Endothelial cell of umbilical vein (primary cell): ENCODE data around the gene SSH2. TPM values are rescaled to one million over a fixed set of nuclear protein-coding genes. Genes with fewer than 3 reads are reported as not detected.

ENCODE experiments used
- BruUV-seq: library from RNA; stranded (reverse); fragments of 400-500 nt; replicated peaks from 2 replicates; lab custom pipeline; 2021; lab: Mats Ljungman, UMichigan
- CTCF ChIA-PET: fragments of 300-600, 350-600 bp; sonication (Branson Sonifier 250); formaldehyde crosslinking; loops from one replicate; lab custom pipeline; 2021; ENCODE audit warnings: antibody characterized with exemption, inconsistent platforms; lab: Charles Lee
- POLR2A ChIA-PET: fragments of 300-600, 350-600 bp; sonication (Branson Sonifier 250); formaldehyde crosslinking; loops from one replicate; lab custom pipeline; 2021; ENCODE audit warnings: antibody characterized with exemption, inconsistent platforms; lab: Charles Lee
- DNase-seq: peaks from one replicate; pipeline ENCODE4 v3.0.0-alpha.2; 2011; ENCODE audit warnings: low read depth, low spot score
- FAIRE-seq: peaks from 2 replicates; lab custom pipeline; 2011; peaks lifted over from hg19 to GRCh38; lab: Jason Lieb, UNC
- H2AFZ ChIP-seq: 2 replicates; pipeline ENCODE4 v1.6.0; 2012; ENCODE audit warnings: low read depth, low read length, control low read depth, inconsistent platforms
- H3K27ac ChIP-seq: 2 replicates; pipeline ENCODE4 v1.5.1; 2011; ENCODE audit warnings: low read depth, mild to moderate bottlenecking, control low read depth, low read length, moderate library complexity; ENCODE audit not compliant: insufficient read depth
- H3K27me3 ChIP-seq, 2 experiments: 2 replicates each; pipeline versions ENCODE4 v1.6.0 to v1.6.1; 2011; ENCODE audit warnings: low read length in 2 of 2, mixed read lengths in 1 of 2; ENCODE audit not compliant: control insufficient read depth in 2 of 2, insufficient read depth in 2 of 2
- H3K36me3 ChIP-seq, 2 experiments: 2 replicates in 1 of 2; 3 replicates in 1 of 2; pipeline ENCODE4 v1.5.1; 2011; ENCODE audit warnings: low read length in 2 of 2, mild to moderate bottlenecking in 1 of 2, moderate library complexity in 1 of 2; ENCODE audit not compliant: control insufficient read depth in 2 of 2, insufficient read depth in 2 of 2; ENCODE audit errors: extremely low read depth in 1 of 2
- H3K4me1 ChIP-seq: 3 replicates; pipeline ENCODE4 v1.5.1; 2011; ENCODE audit warnings: mild to moderate bottlenecking, low read length; ENCODE audit not compliant: control insufficient read depth, insufficient read depth; ENCODE audit errors: extremely low read depth
- H3K4me2 ChIP-seq: 2 replicates; pipeline ENCODE4 v1.6.1; 2011; ENCODE audit warnings: low read length, control low read depth, mixed read lengths; ENCODE audit not compliant: insufficient read depth
- H3K4me3 ChIP-seq, 3 experiments: fragments of 200-600 bp in 1 of 3; sonication (generic), shearing (Covaris generic) in 1 of 3; replicated peaks in 1 of 3; 2 replicates each; pipeline ENCODE4 v1.5.1; 2011 to 2016; ENCODE audit warnings: control low read depth in 3 of 3, low read length in 3 of 3, mild to moderate bottlenecking in 2 of 3, inconsistent platforms in 1 of 3, low read depth in 1 of 3, moderate library complexity in 1 of 3; ENCODE audit not compliant: insufficient read depth in 1 of 3
- H3K79me2 ChIP-seq: 2 replicates; pipeline ENCODE4 v1.6.0; 2012; ENCODE audit warnings: low read length, inconsistent platforms; ENCODE audit not compliant: control insufficient read depth, insufficient read depth
- H3K9ac ChIP-seq: replicated peaks from 2 replicates; pipeline ENCODE3; 2011; ENCODE audit warnings: low read length, control low read depth; ENCODE audit not compliant: insufficient read depth; ENCODE audit errors: extremely low read depth
- H3K9me1 ChIP-seq: replicated peaks from 3 replicates; pipeline ENCODE4 v1.6.0; 2011; ENCODE audit warnings: mild to moderate bottlenecking, low read length; ENCODE audit not compliant: control insufficient read depth, insufficient read depth; ENCODE audit errors: extremely low read depth
- H3K9me3 ChIP-seq: replicated peaks from 2 replicates; pipeline ENCODE4 v1.5.1; 2012; ENCODE audit warnings: low read length, inconsistent platforms; ENCODE audit not compliant: control insufficient read depth, insufficient read depth
- H4K20me1 ChIP-seq: replicated peaks from 2 replicates; pipeline ENCODE3; 2011; ENCODE audit warnings: mild to moderate bottlenecking, low read length; ENCODE audit not compliant: control insufficient read depth, insufficient read depth; ENCODE audit errors: extremely low read depth
- CTCF ChIP-seq, 2 donors: IDR thresholded peaks; 1 replicate in 1 of 2; 2 replicates in 1 of 2; pipeline ENCODE4 v1.5.1; 2011; ENCODE audit warnings: low read length in 2 of 2, mild to moderate bottlenecking in 2 of 2, moderate library complexity in 2 of 2, control low read depth in 1 of 2, inconsistent platforms in 1 of 2, low read depth in 1 of 2; ENCODE audit not compliant: insufficient read depth in 1 of 2; ENCODE audit errors: extremely low read depth in 1 of 2
- EZH2 ChIP-seq: IDR thresholded peaks from 2 replicates; pipeline ENCODE4 v1.6.1; 2012; ENCODE audit warnings: borderline replicate concordance, low read depth, mild to moderate bottlenecking, moderate library complexity, low read length, inconsistent platforms; ENCODE audit not compliant: severe bottlenecking
- FOS ChIP-seq: IDR thresholded peaks from 2 replicates; pipeline ENCODE4 v1.6.1; 2011; ENCODE audit warnings: mild to moderate bottlenecking, low read length, moderate library complexity, borderline replicate concordance; ENCODE audit not compliant: insufficient read depth
- GATA2 ChIP-seq: IDR thresholded peaks from 2 replicates; pipeline ENCODE4 v1.7.0; 2011; ENCODE audit warnings: low read depth, mild to moderate bottlenecking, moderate library complexity, mixed read lengths, low read length; ENCODE audit not compliant: insufficient read length, insufficient read depth
- JUN ChIP-seq: IDR thresholded peaks from 2 replicates; pipeline ENCODE4 v1.6.1; 2011; ENCODE audit warnings: borderline replicate concordance, low read depth; ENCODE audit not compliant: insufficient read length, insufficient read depth
- MYC ChIP-seq: IDR thresholded peaks from one replicate; pipeline ENCODE4 v1.6.1; 2011; ENCODE audit warnings: mild to moderate bottlenecking, low read depth, low read length
- POLR2A ChIP-seq: IDR thresholded peaks from 2 replicates; pipeline ENCODE4 v1.6.1; 2012; ENCODE audit warnings: low read depth, mild to moderate bottlenecking, control low read depth, low read length
- dilution Hi-C: fragments of 300-500 bp; cut with MboI; formaldehyde crosslinking; loops from one replicate; pipeline ENCODE4 v1.15.0; 2019; ENCODE audit warnings: low sequenced_read_pairs; ENCODE audit not compliant: extremely low pct_ligation_motif_present
- intact Hi-C: fragments of 100-400 bp; cut with micrococcal nuclease; formaldehyde crosslinking; loops from one replicate; pipeline ENCODE4 v1.10.0; 2022
- polyA plus RNA-seq, 4 experiments: library from polyadenylated mRNA; depleted of rRNA in 3 of 4; stranded (reverse) in 3 of 4; unstranded in 1 of 4; fragments of >200 nt; gene quantifications; 2 replicates each; pipeline versions ENCODE4 v1.2.1 to v1.2.3, GENCODE V29; 2011 to 2012; ENCODE audit warnings: missing spikeins in 1 of 4
- total RNA-seq: library from RNA; stranded (reverse); gene quantifications from 2 replicates; pipeline ENCODE4 v1.2.3, GENCODE V29; 2021
- TF ChIP-seq, protein P1 (sequence below): IDR thresholded peaks from 2 replicates; pipeline ENCODE4 v1.6.1; 2011; ENCODE audit not compliant: insufficient read depth, insufficient read length

SSH2 gene
- total and polyA plus RNA-seq, 2 donors (not counting 3 experiments of a cell fraction or from before 2014, with no cell fraction given): 24.6 to 60.9 TPM

GRCh38 chr17:29791336-29792080 lies 138.5 kb downstream of the SSH2 start:
- H3K36me3 ChIP-seq: no peaks in the 10 kb centered on the region
- H3K27me3 ChIP-seq: no peaks in the 10 kb centered on the region
- H3K9me3 ChIP-seq: no peaks in the 10 kb centered on the region
- H3K27ac ChIP-seq: no peak overlapping the region
- H3K4me3 ChIP-seq: no peak overlapping the region
- FAIRE-seq (no peak), DNase-seq (no peak)
- TF ChIP-seq MYC (no peak), GATA2 (no peak)
- H3K4me1 ChIP-seq: no peaks in the 10 kb centered on the region
- no peaks in the 10 kb centered on the region for H4K20me1 ChIP-seq
- CTCF ChIA-PET: interaction anchor here (1.0 to 2.6 kb wide), 4 partner anchors 11 to 302 kb away, joined by 3 to 9 read pairs (median 4); no protein-coding TSS in a partner anchor
- no peaks in the 10 kb centered on the region for H3K9me1 ChIP-seq
- no peaks in the 10 kb centered on the region for H3K79me2 ChIP-seq
- H3K4me2 ChIP-seq: no peak overlapping the region
- POLR2A ChIA-PET: no interaction called here
- intact Hi-C loops: no loop called here
- H2AFZ ChIP-seq: no peak overlapping the region
- no TSS peak for BruUV-seq
- H3K9ac ChIP-seq: no peak overlapping the region
- dilution Hi-C loops: no loop called here

- H3K9ac ChIP-seq: no peak overlapping the region
- no peaks in the 10 kb centered on the region for H3K36me3 ChIP-seq
- no peaks in the 10 kb centered on the region for H3K27me3 ChIP-seq
- ChIA-PET POLR2A (no interaction called here), CTCF (no interaction called here)
- no peak overlapping the region for H3K27ac ChIP-seq
- DNase-seq (no peak), FAIRE-seq (no peak)
- intact Hi-C loops (no loop called here), dilution Hi-C loops (no loop called here)
- H4K20me1 ChIP-seq: no peaks in the 10 kb centered on the region
- TF ChIP-seq EZH2 (no peak), FOS (no peak), JUN (no peak), GATA2 (no peak), POLR2A (no peak), CTCF (IDR thresholded peaks at IDR 0.05; ENCODE audit: extremely low read depth in 1 of 2, insufficient read depth in 1 of 2, low read depth in 1 of 2, low read length in 2 of 2) (no peak), MYC (no peak)
- TF ChIP-seq, protein P1, sequence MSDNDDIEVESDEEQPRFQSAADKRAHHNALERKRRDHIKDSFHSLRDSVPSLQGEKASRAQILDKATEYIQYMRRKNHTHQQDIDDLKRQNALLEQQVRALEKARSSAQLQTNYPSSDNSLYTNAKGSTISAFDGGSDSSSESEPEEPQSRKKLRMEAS: no peak
- peaks cover 4% of the 10 kb centered on the region for H3K4me1 ChIP-seq
- no peaks in the 10 kb centered on the region for H3K9me3 ChIP-seq
- H2AFZ ChIP-seq: no peak overlapping the region
- BruUV-seq: no TSS peak
- H3K79me2 ChIP-seq: no peaks in the 10 kb centered on the region
- no peak overlapping the region for H3K4me2 ChIP-seq
- H3K9me1 ChIP-seq: no peaks in the 10 kb centered on the region
- H3K4me3 ChIP-seq: no peak overlapping the region
These were observed 140.5 kb downstream of the SSH2 start for GRCh38 chr17:29789196-29790170.
